Panc1 (cell line): ENCODE data around the gene ATXN1.

Experiments
- CTCF ChIP-seq: fragments of 450-650 bp; IDR thresholded peaks from 2 replicates; pipeline ENCODE4 v1.5.1; 2017; ENCODE audit warnings: mild to moderate bottlenecking
- POLR2AphosphoS5 ChIP-seq: IDR thresholded peaks from 2 replicates; pipeline ENCODE4 v1.6.1; 2012; ENCODE audit warnings: mild to moderate bottlenecking, low read depth, low read length, moderate library complexity

DNA sequence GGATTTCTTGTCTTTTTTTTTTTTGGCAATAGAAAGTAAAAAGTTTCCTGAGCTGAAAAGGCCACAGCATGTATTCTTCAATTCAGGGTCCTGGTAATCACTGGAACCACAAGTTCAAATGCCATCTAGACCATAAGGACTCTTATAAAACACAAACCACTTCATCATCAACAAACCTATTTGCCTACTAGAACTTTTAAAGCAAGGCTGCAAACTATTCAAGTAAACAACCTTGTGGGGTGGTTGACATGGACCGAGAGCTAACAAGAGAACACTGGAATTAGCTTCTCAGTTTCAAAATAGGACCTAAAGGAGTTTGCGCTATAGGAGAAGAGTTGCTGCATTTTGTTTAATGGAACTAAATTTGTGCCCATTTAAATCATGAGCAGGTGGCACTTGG is 215.9 kb downstream of the ATXN1 start:
- no peak for TF ChIP-seq POLR2AphosphoS5
- TF ChIP-seq CTCF: no peak
